ENCODE measurements around the gene JAZF1. TPM values are rescaled to one million over a fixed set of nuclear protein-coding genes. Genes with fewer than 3 reads are reported as not detected.

The JAZF1 gene
- total and polyA plus RNA-seq, 10 of the 15 experiments (the other 5 are each of a cell fraction or from before 2014, with no cell fraction given), result 0.04 to 0.82 (median 0.15) TPM; not detected in 3

DNA sequence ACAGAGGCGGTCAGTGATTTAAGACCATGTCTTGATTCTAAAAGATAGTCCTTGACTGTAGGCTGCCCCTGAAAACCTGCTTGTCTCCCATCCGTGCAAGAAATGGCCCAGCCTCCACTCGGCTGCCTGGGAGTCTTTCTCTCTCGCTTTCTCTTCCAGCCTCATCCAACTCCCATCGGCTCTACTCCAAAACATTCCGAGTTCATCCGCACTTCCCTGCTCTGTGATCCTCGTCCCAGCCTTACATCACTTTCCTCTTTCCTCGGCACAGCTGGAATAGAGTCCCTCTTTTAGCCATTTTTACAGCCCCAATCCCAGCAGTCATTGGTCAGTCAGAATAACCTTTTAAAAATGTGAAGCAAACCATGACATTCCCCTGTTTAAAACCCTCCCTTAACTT is 305.5 kb downstream of the JAZF1 start (continued):
- TF ChIP-seq, protein P1, sequence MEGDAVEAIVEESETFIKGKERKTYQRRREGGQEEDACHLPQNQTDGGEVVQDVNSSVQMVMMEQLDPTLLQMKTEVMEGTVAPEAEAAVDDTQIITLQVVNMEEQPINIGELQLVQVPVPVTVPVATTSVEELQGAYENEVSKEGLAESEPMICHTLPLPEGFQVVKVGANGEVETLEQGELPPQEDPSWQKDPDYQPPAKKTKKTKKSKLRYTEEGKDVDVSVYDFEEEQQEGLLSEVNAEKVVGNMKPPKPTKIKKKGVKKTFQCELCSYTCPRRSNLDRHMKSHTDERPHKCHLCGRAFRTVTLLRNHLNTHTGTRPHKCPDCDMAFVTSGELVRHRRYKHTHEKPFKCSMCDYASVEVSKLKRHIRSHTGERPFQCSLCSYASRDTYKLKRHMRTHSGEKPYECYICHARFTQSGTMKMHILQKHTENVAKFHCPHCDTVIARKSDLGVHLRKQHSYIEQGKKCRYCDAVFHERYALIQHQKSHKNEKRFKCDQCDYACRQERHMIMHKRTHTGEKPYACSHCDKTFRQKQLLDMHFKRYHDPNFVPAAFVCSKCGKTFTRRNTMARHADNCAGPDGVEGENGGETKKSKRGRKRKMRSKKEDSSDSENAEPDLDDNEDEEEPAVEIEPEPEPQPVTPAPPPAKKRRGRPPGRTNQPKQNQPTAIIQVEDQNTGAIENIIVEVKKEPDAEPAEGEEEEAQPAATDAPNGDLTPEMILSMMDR (IDR thresholded peaks at IDR 0.05 in 2 of 3, conservative IDR thresholded peaks at IDR 0.05 in 1 of 3; ENCODE audit: control insufficient read depth in 2 of 3, extremely low read depth in 1 of 3, insufficient read depth in 1 of 3, low read depth in 3 of 3, low read length in 3 of 3), result no peak
- TF ChIP-seq SRF (IDR thresholded peaks at IDR 0.05; ENCODE audit: low read depth in 2 of 2, low read length in 2 of 2) (no peak), NRF1 (conservative IDR thresholded peaks at IDR 0.05; ENCODE audit: low read depth, low read length) (no peak), SP1 (IDR thresholded peaks at IDR 0.05; ENCODE audit: low read depth, low read length) (no peak), MTA3 (IDR thresholded peaks at IDR 0.05; ENCODE audit: borderline replicate concordance, low read length) (no peak), LARP7 (IDR thresholded peaks at IDR 0.05) (no peak), IKZF1 (conservative IDR thresholded peaks at IDR 0.05) (no peak), EGR1 (IDR thresholded peaks at IDR 0.05; ENCODE audit: borderline replicate concordance in 1 of 2, low read depth in 2 of 2, low read length in 2 of 2) (no peak), MYB (IDR thresholded peaks at IDR 0.05; ENCODE audit: borderline replicate concordance, low read depth, low read length) (no peak)
- TF ChIP-seq, protein P2, sequence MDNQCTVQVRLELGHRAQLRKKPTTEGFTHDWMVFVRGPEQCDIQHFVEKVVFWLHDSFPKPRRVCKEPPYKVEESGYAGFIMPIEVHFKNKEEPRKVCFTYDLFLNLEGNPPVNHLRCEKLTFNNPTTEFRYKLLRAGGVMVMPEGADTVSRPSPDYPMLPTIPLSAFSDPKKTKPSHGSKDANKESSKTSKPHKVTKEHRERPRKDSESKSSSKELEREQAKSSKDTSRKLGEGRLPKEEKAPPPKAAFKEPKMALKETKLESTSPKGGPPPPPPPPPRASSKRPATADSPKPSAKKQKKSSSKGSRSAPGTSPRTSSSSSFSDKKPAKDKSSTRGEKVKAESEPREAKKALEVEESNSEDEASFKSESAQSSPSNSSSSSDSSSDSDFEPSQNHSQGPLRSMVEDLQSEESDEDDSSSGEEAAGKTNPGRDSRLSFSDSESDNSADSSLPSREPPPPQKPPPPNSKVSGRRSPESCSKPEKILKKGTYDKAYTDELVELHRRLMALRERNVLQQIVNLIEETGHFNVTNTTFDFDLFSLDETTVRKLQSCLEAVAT (IDR thresholded peaks at IDR 0.05), result no peak
- TF ChIP-seq, protein P3, sequence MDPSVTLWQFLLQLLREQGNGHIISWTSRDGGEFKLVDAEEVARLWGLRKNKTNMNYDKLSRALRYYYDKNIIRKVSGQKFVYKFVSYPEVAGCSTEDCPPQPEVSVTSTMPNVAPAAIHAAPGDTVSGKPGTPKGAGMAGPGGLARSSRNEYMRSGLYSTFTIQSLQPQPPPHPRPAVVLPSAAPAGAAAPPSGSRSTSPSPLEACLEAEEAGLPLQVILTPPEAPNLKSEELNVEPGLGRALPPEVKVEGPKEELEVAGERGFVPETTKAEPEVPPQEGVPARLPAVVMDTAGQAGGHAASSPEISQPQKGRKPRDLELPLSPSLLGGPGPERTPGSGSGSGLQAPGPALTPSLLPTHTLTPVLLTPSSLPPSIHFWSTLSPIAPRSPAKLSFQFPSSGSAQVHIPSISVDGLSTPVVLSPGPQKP (IDR thresholded peaks at IDR 0.05; ENCODE audit: low read depth, low read length), result no peak
